Fibroblast of villous mesenchyme (primary cell): ENCODE measurements around the gene RIPOR3. TPM values are rescaled to one million over a fixed set of nuclear protein-coding genes. Genes with fewer than 3 reads are reported as not detected.

Experiments used
- DNase-seq: peaks from one replicate; pipeline ENCODE4 v3.0.0-alpha.2; 2010; ENCODE audit warnings: low read depth
- H3K4me3 ChIP-seq: 2 replicates; pipeline ENCODE4 v1.5.1; 2011; ENCODE audit warnings: low read depth, mild to moderate bottlenecking, low read length
- total RNA-seq: library from RNA; depleted of rRNA; stranded (reverse); fragments of >200 nt; gene quantifications from 2 replicates; pipeline ENCODE4 v1.2.3, GENCODE V29; 2012
- TF ChIP-seq, protein P1 (sequence below): IDR thresholded peaks from 2 replicates; pipeline ENCODE4 v1.5.1; 2012; ENCODE audit warnings: low read depth, mild to moderate bottlenecking, low read length; ENCODE audit not compliant: insufficient read depth

The RIPOR3 gene
- total RNA-seq, 1 donor, result 28.1 TPM

DNA sequence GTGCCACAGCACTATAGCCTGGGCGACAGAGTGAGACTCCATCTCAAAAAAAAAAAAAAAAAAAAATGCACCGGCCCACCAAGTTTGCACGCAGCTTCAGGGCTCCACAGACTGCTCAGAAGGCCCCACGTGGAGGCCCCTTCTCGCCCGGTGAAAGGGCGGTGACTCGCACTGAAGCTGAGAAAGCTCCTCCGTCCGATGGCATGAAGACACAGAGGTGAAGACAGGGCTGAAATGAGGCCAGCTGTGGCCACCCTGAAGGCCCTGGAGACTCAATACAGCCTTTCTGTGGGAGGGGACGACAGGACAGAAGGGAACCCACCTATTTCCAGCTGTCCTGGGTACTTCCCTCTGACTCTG, 97.1 kb downstream of the RIPOR3 start:
- DNase-seq, result no peak
- H3K4me3 ChIP-seq, result no peak overlapping the region
- TF ChIP-seq, protein P1, sequence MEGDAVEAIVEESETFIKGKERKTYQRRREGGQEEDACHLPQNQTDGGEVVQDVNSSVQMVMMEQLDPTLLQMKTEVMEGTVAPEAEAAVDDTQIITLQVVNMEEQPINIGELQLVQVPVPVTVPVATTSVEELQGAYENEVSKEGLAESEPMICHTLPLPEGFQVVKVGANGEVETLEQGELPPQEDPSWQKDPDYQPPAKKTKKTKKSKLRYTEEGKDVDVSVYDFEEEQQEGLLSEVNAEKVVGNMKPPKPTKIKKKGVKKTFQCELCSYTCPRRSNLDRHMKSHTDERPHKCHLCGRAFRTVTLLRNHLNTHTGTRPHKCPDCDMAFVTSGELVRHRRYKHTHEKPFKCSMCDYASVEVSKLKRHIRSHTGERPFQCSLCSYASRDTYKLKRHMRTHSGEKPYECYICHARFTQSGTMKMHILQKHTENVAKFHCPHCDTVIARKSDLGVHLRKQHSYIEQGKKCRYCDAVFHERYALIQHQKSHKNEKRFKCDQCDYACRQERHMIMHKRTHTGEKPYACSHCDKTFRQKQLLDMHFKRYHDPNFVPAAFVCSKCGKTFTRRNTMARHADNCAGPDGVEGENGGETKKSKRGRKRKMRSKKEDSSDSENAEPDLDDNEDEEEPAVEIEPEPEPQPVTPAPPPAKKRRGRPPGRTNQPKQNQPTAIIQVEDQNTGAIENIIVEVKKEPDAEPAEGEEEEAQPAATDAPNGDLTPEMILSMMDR, result no peak

DNA sequence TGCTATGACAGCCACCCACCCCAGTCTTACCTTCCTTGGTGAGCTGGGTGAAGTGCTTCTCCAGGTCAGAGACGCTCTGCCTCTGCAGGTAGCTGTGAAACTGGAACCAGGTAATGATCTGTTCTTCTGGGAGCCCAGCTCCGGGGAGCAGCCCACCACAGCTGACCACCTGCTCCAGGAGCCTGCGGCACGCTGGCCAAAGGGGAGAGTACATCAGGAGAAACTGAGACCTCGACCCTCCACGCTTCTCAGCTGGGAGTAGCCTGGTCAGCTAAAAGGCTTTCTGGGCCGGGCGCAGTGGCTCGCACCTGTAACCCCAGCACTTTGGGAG, 98.4 kb downstream of the RIPOR3 start:
- no peak for DNase-seq
- no peak overlapping the region for H3K4me3 ChIP-seq
- TF ChIP-seq, protein P1, result no peak

GRCh38 chr20:50592282-50593004, 98.9 kb downstream of the RIPOR3 start:
- TF ChIP-seq, protein P1, result no peak
- no peak overlapping the region for H3K4me3 ChIP-seq
- peak; percentile 69 for DNase-seq

DNA sequence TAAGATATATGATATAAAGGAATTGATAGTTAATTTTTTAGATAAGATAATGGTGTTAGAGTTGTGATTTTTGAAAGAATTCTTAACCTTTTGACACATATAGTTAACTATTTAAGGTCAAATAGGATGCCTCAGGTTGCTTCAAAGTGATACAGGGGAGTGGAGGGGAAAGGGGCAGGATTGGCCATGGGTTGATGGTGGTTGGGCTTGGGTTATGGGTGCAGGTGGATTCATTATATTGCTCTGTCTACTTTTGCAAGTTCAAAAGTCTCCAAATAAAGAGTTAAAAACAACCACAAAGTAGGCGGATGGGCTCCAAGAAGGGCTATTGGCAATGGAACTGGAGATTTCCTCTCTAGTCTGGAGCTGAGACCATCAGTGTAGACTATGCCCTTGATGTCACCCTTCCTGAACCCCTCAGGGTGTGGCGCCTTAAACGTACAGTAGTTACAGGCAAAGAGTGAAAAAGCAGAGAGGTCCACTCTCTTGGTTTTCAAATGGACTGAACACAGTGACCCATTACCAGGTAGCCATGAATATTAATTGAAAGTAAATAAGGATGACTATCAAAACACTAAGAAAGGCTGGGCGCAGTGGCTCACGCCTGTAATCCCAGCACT, 100.0 kb downstream of the RIPOR3 start:
- DNase-seq, result no peak
- H3K4me3 ChIP-seq, result no peak overlapping the region
- TF ChIP-seq, protein P1, result no peak

DNA sequence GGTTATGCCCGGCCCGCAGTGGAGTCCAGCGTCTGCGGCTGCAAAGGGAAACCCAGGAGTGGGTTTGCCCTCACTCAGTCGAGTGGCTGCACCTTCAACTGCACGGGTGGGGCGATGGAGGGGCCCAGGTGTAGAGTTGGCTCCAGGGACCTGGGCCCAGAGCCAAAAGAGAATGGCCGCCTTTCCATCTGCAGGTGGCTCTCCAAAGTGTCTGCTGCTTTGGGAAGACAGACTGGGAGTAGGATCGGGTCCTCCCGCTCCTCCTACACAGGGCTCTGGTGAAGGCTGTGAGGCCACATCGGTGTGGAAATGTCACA, 101.0 kb downstream of the RIPOR3 start:
- DNase-seq, result no peak
- TF ChIP-seq, protein P1, result no peak
- no peak overlapping the region for H3K4me3 ChIP-seq

DNA sequence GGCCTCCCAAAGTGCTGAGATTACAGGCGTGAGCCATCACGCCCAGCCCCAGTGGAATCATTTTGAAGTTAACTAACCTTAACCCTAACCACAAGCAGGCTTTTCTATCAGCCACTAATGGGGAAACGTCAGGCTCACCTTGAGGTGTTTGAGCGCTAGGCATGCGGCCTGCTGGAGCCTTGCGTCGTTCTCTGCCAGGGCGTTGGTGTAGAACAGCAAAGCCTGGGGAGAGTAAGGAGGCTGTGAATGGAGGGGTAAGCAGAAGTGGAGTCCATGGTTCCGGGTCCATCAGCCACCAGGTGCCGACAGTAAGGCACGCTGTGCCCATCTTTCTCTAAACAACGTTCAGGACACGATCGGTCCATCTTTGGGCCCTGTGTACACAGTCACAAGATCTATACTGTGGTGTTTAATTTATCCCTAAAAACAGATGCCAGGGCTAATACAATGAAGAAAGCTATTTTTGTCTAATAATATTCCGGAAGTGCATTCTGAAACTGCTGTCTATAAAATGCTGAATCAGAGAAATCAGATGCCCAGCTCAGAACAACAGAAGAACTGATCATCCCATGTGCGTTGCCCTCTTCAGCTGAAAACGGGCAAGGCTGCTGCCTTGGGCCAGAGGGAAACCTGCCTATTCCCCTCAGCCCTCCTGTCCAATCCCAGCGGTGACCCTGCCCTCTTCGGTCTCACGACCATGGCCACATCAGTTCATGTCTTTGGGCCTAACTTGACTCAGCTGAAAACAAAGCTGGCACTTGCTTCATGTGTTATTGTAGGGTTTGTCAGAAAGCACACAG, 101.6 kb downstream of the RIPOR3 start:
- no peak for DNase-seq
- TF ChIP-seq, protein P1, result no peak
- H3K4me3 ChIP-seq, result no peak overlapping the region
